HEK293T (cell line): Measurements from ENCODE around the gene KYAT1.

Source experiments
- CTCF ChIA-PET: fragments of 350-600 bp; formaldehyde crosslinking; extraction: SDS; loops from one replicate; lab custom pipeline; 2021; ENCODE audit warnings: antibody characterized with exemption, inconsistent platforms; lab: Yijun Ruan, JAX
- POLR2A ChIA-PET: fragments of 350-600 bp; formaldehyde crosslinking; extraction: SDS; loops from one replicate; lab custom pipeline; 2020; ENCODE audit warnings: antibody characterized with exemption, inconsistent platforms; lab: Yijun Ruan, JAX
- DNase-seq: peaks from one replicate; pipeline ENCODE4 v3.0.0; 2012; ENCODE audit warnings: mixed read lengths; ENCODE audit errors: extremely low spot score
- ARNT ChIP-seq: fragments of 450-650 bp; IDR thresholded peaks from 2 replicates; pipeline ENCODE4 v1.6.1; 2017; ENCODE audit warnings: mild to moderate bottlenecking
- BHLHE40 ChIP-seq: fragments of 450-650 bp; IDR thresholded peaks from 2 replicates; pipeline ENCODE4 v1.6.1; 2016; ENCODE audit warnings: mild to moderate bottlenecking, moderate library complexity, borderline replicate concordance
- CTBP1 ChIP-seq: fragments of 450-650 bp; IDR thresholded peaks from 2 replicates; pipeline ENCODE4 v1.6.1; 2016; ENCODE audit warnings: borderline replicate concordance
- ELF4 ChIP-seq: fragments of 450-650 bp; IDR thresholded peaks from 2 replicates; pipeline ENCODE4 v1.6.1; 2017; ENCODE audit warnings: antibody characterized with exemption
- FOXA1 ChIP-seq: fragments of 450-650 bp; IDR thresholded peaks from 2 replicates; pipeline ENCODE4 v1.6.1; 2016; ENCODE audit warnings: mild to moderate bottlenecking
- FOXK2 ChIP-seq: fragments of 450-650 bp; IDR thresholded peaks from 2 replicates; pipeline ENCODE4 v1.6.1; 2016; ENCODE audit warnings: mild to moderate bottlenecking
- FOXM1 ChIP-seq: fragments of 450-650 bp; IDR thresholded peaks from 2 replicates; pipeline ENCODE4 v1.6.1; 2017; ENCODE audit warnings: mild to moderate bottlenecking, borderline replicate concordance
- HDGF ChIP-seq: fragments of 450-650 bp; IDR thresholded peaks from 2 replicates; pipeline ENCODE4 v1.6.1; 2017; ENCODE audit warnings: antibody characterized with exemption, borderline replicate concordance
- L3MBTL2 ChIP-seq: fragments of 450-650 bp; conservative IDR thresholded peaks from 2 replicates; pipeline ENCODE4 v1.6.1; 2016; ENCODE audit warnings: mild to moderate bottlenecking
- LEF1 ChIP-seq: fragments of 450-650 bp; IDR thresholded peaks from 2 replicates; pipeline ENCODE4 v1.6.1; 2017; ENCODE audit warnings: mild to moderate bottlenecking, borderline replicate concordance
- NFRKB ChIP-seq: fragments of 450-650 bp; IDR thresholded peaks from 2 replicates; pipeline ENCODE4 v1.6.1; 2016; ENCODE audit warnings: mild to moderate bottlenecking, moderate library complexity
- PKNOX1 ChIP-seq: fragments of 450-650 bp; IDR thresholded peaks from 2 replicates; pipeline ENCODE4 v1.6.1; 2016
- SP1 ChIP-seq: fragments of 450-650 bp; IDR thresholded peaks from 2 replicates; pipeline ENCODE4 v1.6.1; 2017
- SUZ12 ChIP-seq: fragments of 450-650 bp; IDR thresholded peaks from 2 replicates; pipeline ENCODE4 v1.6.1; 2016; ENCODE audit warnings: mild to moderate bottlenecking
- TARDBP ChIP-seq: fragments of 450-650 bp; IDR thresholded peaks from 2 replicates; pipeline ENCODE4 v1.6.1; 2016
- ZNF384 ChIP-seq: fragments of 450-650 bp; IDR thresholded peaks from 2 replicates; pipeline ENCODE4 v1.6.1; 2016

The KYAT1 gene

GRCh38 chr9:128920381-128921058, 38.8 kb upstream of the KYAT1 start, which contains the start of gene PHYHD1:
TSS of gene PHYHD1 (plus strand) at chr9:128920982. CDS start at chr9:128922324, 1,342 bp downstream.
- TF ChIP-seq PKNOX1 (no peak), HDGF (0 out of 2 replicates have a peak, but pooled peaks have one; percentile 61)
- DNase-seq: no peak
- ChIA-PET POLR2A (interaction anchor here (1.1 to 2.2 kb wide), 4 partner anchors 9 to 102 kb away, joined by 3 to 10 read pairs (median 6); partner anchors contain the start of genes DOLK, ENDOG and NUP188), CTCF (no interaction called here)

- CTCF ChIA-PET: no interaction called here
- POLR2A ChIA-PET: no interaction called here
- DNase-seq: no peak
- TF ChIP-seq SP1: no peak
- TF ChIP-seq PKNOX1: no peak
- TF ChIP-seq BHLHE40: no peak
- no peak for TF ChIP-seq CTBP1
- TF ChIP-seq FOXA1: no peak
- no peak for TF ChIP-seq HDGF
- no peak for TF ChIP-seq FOXM1
- TF ChIP-seq ARNT: no peak
- no peak for TF ChIP-seq NFRKB
- no peak for TF ChIP-seq ZNF384
Measured at GRCh38 chr9:128919402-128920089, 37.8 kb upstream of the KYAT1 start.

GRCh38 chr9:128918921-128919320, 37.2 kb upstream of the KYAT1 start:
- TF ChIP-seq LEF1: no peak
- no peak for TF ChIP-seq FOXA1
- TF ChIP-seq ELF4: no peak
- TF ChIP-seq BHLHE40: no peak
- no peak for TF ChIP-seq HDGF
- no peak for TF ChIP-seq FOXK2
- TF ChIP-seq ARNT: no peak
- TF ChIP-seq TARDBP: no peak
- TF ChIP-seq ZNF384: no peak
- TF ChIP-seq SP1: no peak
- TF ChIP-seq CTBP1: no peak
- TF ChIP-seq SUZ12: no peak
- TF ChIP-seq FOXM1: no peak
- TF ChIP-seq L3MBTL2: no peak
- TF ChIP-seq PKNOX1: no peak
- TF ChIP-seq NFRKB: no peak
- DNase-seq: no peak
- ChIA-PET POLR2A (no interaction called here), CTCF (no interaction called here)

GRCh38 chr9:128917151-128917849, 35.5 kb upstream of the KYAT1 start:
- ChIA-PET POLR2A (no interaction called here), CTCF (no interaction called here)
- DNase-seq: no peak
- TF ChIP-seq FOXM1: no peak
- TF ChIP-seq PKNOX1: no peak
- TF ChIP-seq NFRKB: no peak
- no peak for TF ChIP-seq CTBP1
- no peak for TF ChIP-seq ARNT
- TF ChIP-seq L3MBTL2: no peak
- TF ChIP-seq FOXA1: no peak
- TF ChIP-seq ELF4: no peak
- no peak for TF ChIP-seq SP1
- TF ChIP-seq ZNF384: no peak
- TF ChIP-seq BHLHE40: no peak
- TF ChIP-seq HDGF: no peak
- no peak for TF ChIP-seq SUZ12
- no peak for TF ChIP-seq LEF1
- TF ChIP-seq FOXK2: no peak

GRCh38 chr9:128916745-128917144, 35.0 kb upstream of the KYAT1 start:
- ChIA-PET CTCF (no interaction called here), POLR2A (no interaction called here)
- DNase-seq: no peak
- TF ChIP-seq HDGF: no peak
- no peak for TF ChIP-seq ARNT
- TF ChIP-seq ZNF384: no peak
- no peak for TF ChIP-seq ELF4
- no peak for TF ChIP-seq CTBP1
- TF ChIP-seq FOXK2: no peak
- TF ChIP-seq BHLHE40: no peak
- TF ChIP-seq SP1: no peak
- TF ChIP-seq FOXM1: no peak
- no peak for TF ChIP-seq NFRKB
- TF ChIP-seq L3MBTL2: no peak
- TF ChIP-seq TARDBP: no peak
- no peak for TF ChIP-seq SUZ12
- no peak for TF ChIP-seq PKNOX1
- TF ChIP-seq FOXA1: no peak
- no peak for TF ChIP-seq LEF1
